Activated CD8-positive, alpha-beta memory T cell treated with anti-CD3 and anti-CD28 coated beads, Interleukin-2, amount 50 U/mL, for 48 hours (primary cell): Measurements from ENCODE around the gene SIMC1.
"Not testable (repeated sequence)": the region's sequence is repeated elsewhere in the genome, so short reads cannot be mapped to it uniquely, and the experiment has no call there.

Experiments
- DNase-seq: peaks from one replicate; pipeline ENCODE4 v3.0.0-alpha.2; 2020

SIMC1 gene

GRCh38 chr5:176216393-176216916 is 21.8 kb upstream of the SIMC1 start:
- DNase-seq: not testable (repeated sequence)

GRCh38 chr5:176217188-176217729 is 21.0 kb upstream of the SIMC1 start:
- DNase-seq: not testable (repeated sequence)

GRCh38 chr5:176217764-176218163 is 20.5 kb upstream of the SIMC1 start:
- DNase-seq: not testable (repeated sequence)

DNA sequence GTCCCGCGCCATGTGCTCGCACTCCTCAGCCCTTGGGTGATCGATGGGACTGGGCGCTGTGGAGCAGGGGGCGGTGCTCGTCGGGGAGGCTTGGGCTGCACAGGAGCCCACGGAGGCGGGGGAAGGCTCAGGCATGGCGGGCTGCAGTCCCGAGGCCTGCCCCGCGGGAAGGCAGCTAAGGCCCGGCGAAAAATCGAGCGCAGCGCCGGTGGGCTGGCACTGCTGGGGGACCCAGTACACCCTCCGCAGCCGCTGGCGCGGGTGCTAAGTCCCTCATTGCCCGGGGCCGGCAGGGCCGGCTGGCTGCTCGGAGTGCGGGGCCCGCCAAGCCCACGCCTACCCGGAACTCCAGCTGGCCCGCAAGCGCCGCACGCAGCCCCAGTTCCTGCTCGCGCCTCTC is 16.2 kb upstream of the SIMC1 start:
- not testable (repeated sequence) for DNase-seq

- DNase-seq: not testable (repeated sequence)
Observed at GRCh38 chr5:176228358-176228757, 9.9 kb upstream of the SIMC1 start.

- DNase-seq: not testable (repeated sequence)
Observed at GRCh38 chr5:176233253-176233652, 5.0 kb upstream of the SIMC1 start.

DNA sequence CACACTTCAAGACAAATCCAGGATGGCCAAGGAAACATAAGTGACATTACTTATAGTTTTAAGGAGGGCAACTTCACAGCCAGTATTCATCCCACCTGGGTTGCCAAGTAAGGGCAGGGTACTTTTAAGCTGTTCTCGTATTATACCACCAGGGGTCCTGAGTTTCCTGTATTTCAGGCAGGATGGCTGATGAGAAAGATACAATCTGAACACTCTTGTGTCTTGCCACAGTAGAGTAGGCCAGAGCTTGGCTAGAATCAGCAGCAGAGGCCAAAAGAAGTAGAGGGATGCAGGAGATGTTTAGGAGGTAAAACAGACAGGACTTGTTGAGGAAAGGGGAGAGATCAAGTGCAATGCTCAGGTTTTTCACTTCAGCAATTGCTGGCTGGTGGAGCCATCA is 3.1 kb upstream of the SIMC1 start:
- DNase-seq: not testable (repeated sequence)

GRCh38 chr5:176238645-176239283 is 540 bp downstream of the SIMC1 start:
- not testable (repeated sequence) for DNase-seq

GRCh38 chr5:176239304-176239703 is 1.1 kb downstream of the SIMC1 start:
- not testable (repeated sequence) for DNase-seq

DNA sequence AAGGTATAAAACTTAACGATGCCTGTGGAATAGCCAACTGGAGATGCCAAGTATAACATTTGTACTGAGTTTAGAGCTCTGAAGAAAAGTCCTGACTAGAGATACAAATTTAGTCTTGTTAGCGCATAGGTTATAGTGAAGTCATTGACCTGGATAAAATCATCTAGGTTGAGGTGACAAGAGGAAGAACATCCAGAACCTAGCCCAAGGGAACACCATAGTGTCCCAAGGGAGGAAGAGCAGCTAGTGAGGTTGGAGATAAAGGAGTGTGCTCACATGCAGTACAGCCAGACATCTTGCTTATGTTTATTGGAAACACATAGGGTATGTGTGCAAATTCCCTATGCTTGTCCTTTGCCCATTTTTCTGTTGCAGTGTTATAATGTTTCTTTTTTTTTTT is 6.1 kb downstream of the SIMC1 start:
- not testable (repeated sequence) for DNase-seq

DNA sequence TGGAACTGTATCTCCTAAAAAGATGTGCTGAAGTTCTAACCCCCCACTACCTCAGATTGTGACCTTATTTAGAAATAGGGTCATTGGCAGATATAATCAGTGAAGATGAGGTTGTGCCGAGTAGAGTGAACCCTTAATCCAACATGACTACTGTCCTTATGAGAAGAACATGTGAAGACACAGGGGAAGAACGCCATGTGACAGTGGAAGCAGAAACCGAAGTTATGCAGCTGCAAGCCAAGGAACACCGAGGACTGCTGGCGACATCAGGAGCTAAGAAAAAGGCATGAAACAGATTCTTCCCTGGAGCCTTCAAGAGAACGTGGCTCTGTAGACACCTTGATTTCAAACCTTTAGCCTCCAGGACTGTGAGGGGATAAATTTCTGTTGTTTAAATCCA is 6.8 kb downstream of the SIMC1 start:
- not testable (repeated sequence) for DNase-seq

- DNase-seq: not testable (repeated sequence)
Observed at GRCh38 chr5:176245489-176245888, 7.3 kb downstream of the SIMC1 start.

DNA sequence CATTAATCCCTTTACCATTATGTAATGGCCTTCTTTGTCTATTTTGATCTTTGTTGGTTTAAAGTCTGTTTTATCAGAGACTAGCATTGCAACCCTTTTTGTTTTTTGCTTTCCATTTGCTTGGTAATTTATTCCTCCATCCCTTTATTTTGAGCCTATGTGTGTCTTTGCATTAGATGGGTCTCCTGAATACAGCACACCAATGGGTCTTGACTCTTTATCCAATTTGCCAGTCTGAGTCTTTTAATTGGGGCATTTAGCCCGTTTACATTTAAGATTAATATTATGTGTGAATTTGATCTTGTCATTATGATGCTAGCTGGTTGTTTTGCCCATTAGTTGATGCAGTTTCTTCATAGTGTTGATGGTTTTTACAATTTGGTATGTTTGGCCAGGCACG is 12.5 kb downstream of the SIMC1 start:
- not testable (repeated sequence) for DNase-seq

DNA sequence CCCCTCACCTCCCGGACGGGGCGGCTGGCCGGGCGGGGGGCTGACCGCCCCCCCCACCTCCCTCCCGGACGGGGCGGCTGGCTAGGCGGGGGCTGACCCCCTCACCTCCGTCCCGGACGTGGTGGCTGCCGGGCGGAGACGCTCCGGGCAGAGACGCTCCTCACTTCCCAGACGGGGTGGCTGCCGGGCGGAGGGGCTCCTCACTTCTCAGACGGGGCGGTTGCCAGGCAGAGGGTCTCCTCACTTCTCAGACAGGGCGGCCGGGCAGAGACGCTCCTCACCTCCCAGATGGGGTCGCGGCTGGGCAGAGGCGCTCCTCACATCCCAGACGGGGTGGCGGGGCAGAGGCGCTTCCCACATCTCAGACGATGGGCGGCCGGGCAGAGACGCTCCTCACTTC is 13.9 kb downstream of the SIMC1 start:
- not testable (repeated sequence) for DNase-seq

DNA sequence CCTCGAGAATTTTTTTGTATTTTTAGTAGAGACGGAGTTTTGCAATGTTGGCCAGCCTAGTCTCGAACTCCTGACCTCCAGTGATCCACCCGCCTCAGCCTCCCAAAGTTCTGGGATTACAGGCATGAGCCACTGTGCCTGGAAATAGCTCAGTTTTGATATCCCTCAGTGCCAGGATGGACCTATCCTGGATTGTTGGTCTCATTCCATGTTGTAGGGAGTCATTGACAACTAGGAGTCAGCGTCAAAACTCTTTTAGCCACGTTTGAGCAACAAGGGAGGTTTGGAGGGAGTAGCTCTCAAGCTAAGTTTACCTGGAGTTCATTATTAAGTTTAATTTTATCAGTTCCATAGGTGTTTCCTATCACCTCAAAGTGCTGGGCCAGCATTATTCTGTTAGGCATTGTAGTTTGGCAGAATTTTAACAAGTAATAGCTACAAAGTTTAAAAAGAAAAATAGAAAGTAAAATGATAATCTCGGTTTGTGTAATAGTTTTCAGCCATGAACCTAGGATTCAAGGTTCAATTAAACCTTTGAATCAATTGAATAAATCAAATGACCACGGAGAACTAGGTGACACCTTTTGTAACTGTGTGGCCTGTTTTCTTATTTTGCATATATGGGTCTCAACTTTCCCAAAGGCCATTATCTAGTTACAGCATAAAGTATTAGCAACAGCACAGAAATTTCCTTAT is 15.3 kb downstream of the SIMC1 start:
- not testable (repeated sequence) for DNase-seq

DNA sequence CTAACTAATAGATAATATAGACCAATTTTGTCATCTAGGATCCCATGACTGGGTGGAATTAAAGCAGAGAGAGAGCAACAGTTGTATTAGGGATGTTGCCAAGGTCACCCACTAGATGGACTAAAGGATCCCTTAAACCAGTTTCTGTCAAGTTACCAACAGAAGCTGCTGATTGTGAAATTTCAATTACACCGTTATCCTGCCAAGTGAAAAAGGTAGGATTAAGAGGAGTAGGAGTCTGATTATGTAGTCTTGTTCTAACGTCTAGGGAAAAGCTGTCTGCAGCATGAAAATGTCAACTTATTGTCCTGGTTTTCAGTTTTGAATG is 15.8 kb downstream of the SIMC1 start:
- not testable (repeated sequence) for DNase-seq

GRCh38 chr5:176257871-176258505 is 19.8 kb downstream of the SIMC1 start:
- not testable (repeated sequence) for DNase-seq

- DNase-seq: not testable (repeated sequence)
Observed at GRCh38 chr5:176260682-176261081, 22.5 kb downstream of the SIMC1 start.

DNA sequence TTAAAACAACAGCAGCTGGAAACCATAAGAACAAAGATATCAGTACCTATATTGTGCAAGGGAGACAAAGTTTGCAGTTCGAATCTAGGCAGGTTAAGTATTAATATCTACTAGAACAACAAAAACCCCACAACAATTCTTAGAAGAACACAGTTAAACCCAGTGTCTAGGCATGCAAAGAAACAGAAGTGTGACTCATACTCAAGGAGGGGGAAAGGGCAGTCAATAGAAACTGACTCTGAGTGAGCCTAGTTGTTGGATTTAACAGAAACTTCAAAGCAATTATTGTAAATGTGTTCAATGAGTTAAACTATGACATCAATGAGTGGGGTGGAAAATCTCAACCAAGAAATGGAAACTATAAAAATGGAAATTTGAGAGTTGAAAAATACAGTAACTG is 28.2 kb downstream of the SIMC1 start:
- DNase-seq: not testable (repeated sequence)

DNA sequence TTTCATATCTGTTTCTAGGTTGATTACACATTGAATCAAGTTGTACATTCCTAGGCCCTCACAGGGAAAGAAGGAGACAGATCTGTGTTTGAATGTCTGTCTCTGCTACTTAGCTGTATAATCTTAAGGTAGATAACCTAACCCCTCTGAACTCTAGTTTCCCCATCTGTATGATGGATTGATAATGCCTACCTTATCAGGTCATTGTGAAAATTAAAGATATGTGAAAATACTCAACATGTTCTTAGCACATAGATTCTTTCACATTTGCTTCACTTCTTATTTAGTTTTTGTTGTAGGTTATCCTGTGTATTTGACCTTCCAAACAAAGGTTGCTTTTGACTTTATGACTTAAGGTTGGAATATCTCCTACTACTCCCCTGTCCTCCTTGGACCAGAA is 50.8 kb downstream of the SIMC1 start:
- not testable (repeated sequence) for DNase-seq

- DNase-seq: not testable (repeated sequence)
Observed at GRCh38 chr5:176290057-176290840, 52.0 kb downstream of the SIMC1 start.

GRCh38 chr5:176305356-176305755 is 67.1 kb downstream of the SIMC1 start:
- DNase-seq: not testable (repeated sequence)
